HepG2 (cell line): ENCODE results near the gene CADM3. TPM values are rescaled to one million over a fixed set of nuclear protein-coding genes. Genes with fewer than 3 reads are reported as not detected.

ENCODE experiments used
- DNMT1 ChIP-seq: sonication (generic); formaldehyde crosslinking; IDR thresholded peaks from 2 replicates; pipeline ENCODE4 v1.5.1; 2020; ENCODE audit warnings: mild to moderate bottlenecking, missing genetic modification reagents
- HNRNPK ChIP-seq: fragments of 200-400 bp; formaldehyde crosslinking; IDR thresholded peaks from 2 replicates; pipeline ENCODE4 v1.6.1; 2018; ENCODE audit warnings: low read length, low read depth, moderate library complexity, mild to moderate bottlenecking; ENCODE audit not compliant: poor library complexity, severe bottlenecking
- IRF9 ChIP-seq: sonication (generic); formaldehyde crosslinking; IDR thresholded peaks from 2 replicates; pipeline ENCODE4 v1.8.0; 2022; ENCODE audit warnings: missing genetic modification reagents, mild to moderate bottlenecking, borderline replicate concordance
- KIAA2018 ChIP-seq: sonication (generic); formaldehyde crosslinking; IDR thresholded peaks from 2 replicates; pipeline ENCODE4 v1.5.0; 2020; ENCODE audit warnings: mild to moderate bottlenecking, missing genetic modification reagents, borderline replicate concordance
- MED1 ChIP-seq: sonication (generic); formaldehyde crosslinking; IDR thresholded peaks from 2 replicates; pipeline ENCODE4 v1.4.0; 2020; ENCODE audit warnings: missing genetic modification reagents
- NFIB ChIP-seq: sonication (generic); formaldehyde crosslinking; IDR thresholded peaks from 2 replicates; pipeline ENCODE4 v1.9.0; 2021; ENCODE audit warnings: missing genetic modification reagents, mild to moderate bottlenecking, borderline replicate concordance
- NFKBIZ ChIP-seq: IDR thresholded peaks from 2 replicates; pipeline ENCODE4 v1.6.1; 2018; ENCODE audit warnings: missing genetic modification reagents, missing compliant biosample characterization
- NR2F1 ChIP-seq, 2 experiments: fragments of 450-650 bp in 1 of 2; formaldehyde crosslinking in 1 of 2; IDR thresholded peaks; 2 replicates each; pipeline versions ENCODE4 v1.5.0 to v1.6.1; 2016 to 2020; ENCODE audit warnings: mild to moderate bottlenecking in 1 of 2, missing compliant biosample characterization in 1 of 2, missing genetic modification reagents in 1 of 2, moderate library complexity in 1 of 2
- SAFB2 ChIP-seq: sonication (generic); formaldehyde crosslinking; IDR thresholded peaks from 2 replicates; pipeline ENCODE4 v1.5.1; 2020; ENCODE audit warnings: missing genetic modification reagents, low read depth, mild to moderate bottlenecking, borderline replicate concordance
- SRSF1 ChIP-seq: fragments of 200-400 bp; formaldehyde crosslinking; optimal IDR thresholded peaks from 2 replicates; pipeline ENCODE3; 2017; ENCODE audit warnings: mild to moderate bottlenecking, low read depth, low read length, moderate library complexity
- STAG1 ChIP-seq: sonication (generic); formaldehyde crosslinking; IDR thresholded peaks from 2 replicates; pipeline ENCODE4 v1.4.0; 2020; ENCODE audit warnings: missing genetic modification reagents
- ZFYVE20 ChIP-seq: sonication (generic); formaldehyde crosslinking; IDR thresholded peaks from 2 replicates; pipeline ENCODE4 v1.8.0; 2023; ENCODE audit warnings: low read depth, mild to moderate bottlenecking, moderate library complexity, missing genetic modification reagents, borderline replicate concordance
- ZNF207 ChIP-seq: fragments of 450-650 bp; IDR thresholded peaks from 2 replicates; pipeline ENCODE4 v1.6.1; 2016; ENCODE audit warnings: antibody characterized with exemption, borderline replicate concordance
- ZNF326 ChIP-seq: sonication (generic); formaldehyde crosslinking; IDR thresholded peaks from 2 replicates; pipeline ENCODE4 v1.4.0; 2020; ENCODE audit warnings: missing genetic modification reagents, borderline replicate concordance
- ZNF484 ChIP-seq: sonication (generic); formaldehyde crosslinking; IDR thresholded peaks from 2 replicates; pipeline ENCODE4 v1.5.1; 2020; ENCODE audit warnings: mild to moderate bottlenecking, low read depth, missing genetic modification reagents, borderline replicate concordance
- ZNF557 ChIP-seq: sonication (generic); formaldehyde crosslinking; IDR thresholded peaks from 2 replicates; pipeline ENCODE4 v1.4.0; 2020; ENCODE audit warnings: missing genetic modification reagents
- ZNF737 ChIP-seq: sonication (generic); formaldehyde crosslinking; IDR thresholded peaks from 2 replicates; pipeline ENCODE4 v1.5.0; 2020; ENCODE audit warnings: missing genetic modification reagents, mild to moderate bottlenecking, borderline replicate concordance
- ZSCAN9 ChIP-seq: IDR thresholded peaks from 2 replicates; pipeline ENCODE4 v1.6.1; 2016; ENCODE audit warnings: borderline replicate concordance
- polyA plus RNA-seq, 8 experiments: library from polyadenylated mRNA; depleted of rRNA in 3 of 8; stranded (reverse) in 7 of 8; unstranded in 1 of 8; fragments of >200 nt; fragmentation: Illumina TruSeq in 4 of 8; extraction: Trizol in 4 of 8; gene quantifications; 2 replicates each; pipeline versions ENCODE4 v1.2.1 to v1.2.3, GENCODE V29; 2011 to 2016; ENCODE audit warnings: low read depth in 4 of 8, missing spikeins in 1 of 8, mixed read lengths in 1 of 8; ENCODE audit not compliant: insufficient read depth in 1 of 8
- total RNA-seq, 5 experiments: library from RNA; depleted of rRNA; stranded (reverse); fragments of >200 nt; fragmentation: Illumina TruSeq; extraction: Trizol; gene quantifications; 2 replicates each; pipeline ENCODE4 v1.2.3, GENCODE V29; 2016; ENCODE audit warnings: low read depth in 1 of 5

Gene CADM3
- total and polyA plus RNA-seq, 2 of the 13 experiments (the other 11 are each of a cell fraction or from before 2014, with no cell fraction given): not detected

GRCh38 chr1:159177272-159177907 is 6.0 kb downstream of the CADM3 start (continued):
- TF ChIP-seq ZSCAN9 (CRISPR knock-in tag) (peak; percentile 100), SAFB2 (no peak; the same call in 1 of the 2 replicates), ZFYVE20 (CRISPR knock-in tag) (0 out of 2 replicates have a peak, but pooled peaks have one; percentile 78), MED1 (peak; percentile 79), STAG1 (CRISPR knock-in tag) (peak; percentile 5; the same call in 1 of the 2 replicates), ZNF484 (CRISPR knock-in tag) (peak; percentile 79; the same call in 1 of the 2 replicates), SRSF1 (no peak), ZNF557 (CRISPR knock-in tag) (peak; percentile 98), HNRNPK (no peak), IRF9 (CRISPR knock-in tag) (peak; percentile 40; the same call in 1 of the 2 replicates), ZNF737 (peak; percentile 80; the same call in 1 of the 2 replicates), DNMT1 (CRISPR knock-in tag) (no peak), NR2F1 (CRISPR knock-in tag; IDR thresholded peaks at IDR 0.05) (peak in 1 of 2 experiments; percentile 33; a peak in 1 of 4 replicates), NFIB (no peak), KIAA2018 (CRISPR knock-in tag) (no peak), ZNF326 (CRISPR knock-in tag) (no peak), NFKBIZ (CRISPR knock-in tag) (peak; percentile 97), ZNF207 (no peak)
